Body of pancreas (tissue), 4 donors: Measurements from ENCODE around the gene CLDN14. TPM values are rescaled to one million over a fixed set of nuclear protein-coding genes. Genes with fewer than 3 reads are reported as not detected.

Experiments
- ATAC-seq: fragments of 150-250 bp; one replicate; pipeline ENCODE4 v1.9.1; 2016
- DNase-seq, 4 donors: peaks; one replicate each; pipeline ENCODE4 v3.0.0-alpha.2; 2019
- H3K27ac ChIP-seq, 4 donors: fragments of 200-600 bp; sonication (generic); 1 replicate in 3 of 4; 2 replicates in 1 of 4; pipeline versions ENCODE4 v1.5.1 to v1.6.1; 2016 to 2019; ENCODE audit warnings: mild to moderate bottlenecking in 1 of 4, mixed read lengths in 1 of 4, moderate library complexity in 1 of 4
- H3K27me3 ChIP-seq, 2 donors: fragments of 200-600 bp; sonication (generic); one replicate each; pipeline ENCODE4 v1.6.0; 2016; ENCODE audit warnings: mild to moderate bottlenecking in 1 of 2
- H3K36me3 ChIP-seq, 2 donors: fragments of 200-600 bp; sonication (generic); replicated peaks in 1 of 2; 2 replicates each; pipeline ENCODE4 v1.5.1; 2016; ENCODE audit warnings: low read depth in 2 of 2; ENCODE audit not compliant: insufficient read depth in 1 of 2
- H3K4me1 ChIP-seq: fragments of 200-600 bp; sonication (generic); one replicate; pipeline ENCODE4 v1.6.0; 2016
- H3K4me3 ChIP-seq, 2 donors: fragments of 200-600 bp; sonication (generic); 1 replicate in 1 of 2; 2 replicates in 1 of 2; pipeline ENCODE4 v1.5.1; 2016 to 2019
- H3K9me3 ChIP-seq, 3 donors: fragments of 200-600 bp; sonication (generic); 1 replicate in 2 of 3; 2 replicates in 1 of 3; pipeline ENCODE4 v1.5.1; 2016
- CTCF ChIP-seq, 7 experiments: fragments of 450-650 bp in 4 of 7; fragments of 200-600 bp in 3 of 7; sonication (generic) in 3 of 7; IDR thresholded peaks; one replicate each; pipeline ENCODE4 v1.5.1; 2016 to 2019; ENCODE audit warnings: antibody characterized with exemption in 7 of 7
- POLR2A ChIP-seq, 3 donors: fragments of 450-650 bp; IDR thresholded peaks; one replicate each; pipeline ENCODE4 v1.6.1; 2016; ENCODE audit warnings: antibody characterized with exemption in 3 of 3, mild to moderate bottlenecking in 2 of 3
- whole genome bisulfite sequencing, 2 donors: methylation state at CpG; one replicate each; pipeline ENCODE4 v1.1.5; 2017; 5-methylcytosine and 5-hydroxymethylcytosine counted together
- intact Hi-C: fragments of 100-400 bp; cut with DNase I; formaldehyde crosslinking; loops from one replicate; pipeline ENCODE4 v1.15.1; 2023
- total RNA-seq, 2 donors: library from RNA; depleted of rRNA; stranded (reverse); fragments of >200 nt; gene quantifications; one replicate each; pipeline ENCODE4 v1.1.0, GENCODE V29; 2016

CLDN14 gene
- total RNA-seq, 2 donors from 2014 or later: 0.26 TPM; not detected in 1

- intact Hi-C loops: no loop called here
- Histone ChIP-seq H3K27me3 (no peaks in the 10 kb centered on the region), H3K4me3 (no peak overlapping the region), H3K9me3 (no peaks in the 10 kb centered on the region), H3K4me1 (peaks cover 7% of the 10 kb centered on the region), H3K27ac (no peak overlapping the region), H3K36me3 (no peaks in the 10 kb centered on the region)
- 16 to 22% methylated on average over 6 of the region's 6 CpGs for WGBS, 2 donors
- ATAC-seq: no peak
- TF ChIP-seq CTCF (IDR thresholded peaks at IDR 0.05) (no peak), POLR2A (IDR thresholded peaks at IDR 0.05) (no peak)
- peak in 3 of 4 donors; percentile 45 to 58 (median 55) for DNase-seq
Measured at GRCh38 chr21:36437745-36438128, 42.2 kb downstream of the CLDN14 start.

- WGBS, 2 donors: 67 to 74% methylated on average over 5 of the region's 5 CpGs
- intact Hi-C loops: no loop called here
Measured at GRCh38 chr21:36436829-36437744, 42.8 kb downstream of the CLDN14 start.

GRCh38 chr21:36434144-36434543 is 45.8 kb downstream of the CLDN14 start:
- 91 to 94% methylated on average over 6 of the region's 6 CpGs for WGBS, 2 donors
- Histone ChIP-seq H3K9me3 (no peaks in the 10 kb centered on the region), H3K36me3 (no peaks in the 10 kb centered on the region), H3K27ac (peak overlapping the region in 1 of 4 donors; percentile 36), H3K4me1 (peaks cover 13% of the 10 kb centered on the region), H3K27me3 (no peaks in the 10 kb centered on the region), H3K4me3 (no peak overlapping the region)
- DNase-seq: no peak
- no peak for ATAC-seq
- no peak for TF ChIP-seq CTCF (IDR thresholded peaks at IDR 0.05)
- TF ChIP-seq POLR2A (IDR thresholded peaks at IDR 0.05): no peak
- intact Hi-C loops: no loop called here

More at GRCh38 chr21:36436829-36437744, 42.8 kb downstream of the CLDN14 start:
- no peak overlapping the region for H3K4me3 ChIP-seq
- H3K4me1 ChIP-seq: peaks cover 7% of the 10 kb centered on the region
- no peak for DNase-seq
- no peak for ATAC-seq
- H3K9me3 ChIP-seq: no peaks in the 10 kb centered on the region
- TF ChIP-seq CTCF (IDR thresholded peaks at IDR 0.05): no peak
- no peak for TF ChIP-seq POLR2A (IDR thresholded peaks at IDR 0.05)
- no peaks in the 10 kb centered on the region for H3K36me3 ChIP-seq
- no peaks in the 10 kb centered on the region for H3K27me3 ChIP-seq
- H3K27ac ChIP-seq: no peak overlapping the region

GRCh38 chr21:36433059-36433709 is 46.7 kb downstream of the CLDN14 start:
- DNase-seq: no peak
- Histone ChIP-seq H3K27me3 (no peaks in the 10 kb centered on the region), H3K36me3 (no peaks in the 10 kb centered on the region), H3K9me3 (no peaks in the 10 kb centered on the region), H3K4me1 (peaks cover 13% of the 10 kb centered on the region), H3K4me3 (no peak overlapping the region), H3K27ac (no peak overlapping the region)
- ATAC-seq: no peak
- TF ChIP-seq CTCF (IDR thresholded peaks at IDR 0.05) (no peak), POLR2A (IDR thresholded peaks at IDR 0.05) (no peak)
- WGBS, 2 donors: 74 to 81% methylated on average over 7 of the region's 7 CpGs
- intact Hi-C loops: no loop called here
